GM19193 (cell line): ENCODE data around the gene WDR48.

Source experiments
- POLR2A ChIP-seq: IDR thresholded peaks from 4 replicates; pipeline ENCODE4 v1.6.1; 2011; ENCODE audit not compliant: insufficient read depth, insufficient read length; ENCODE audit errors: extremely low read depth

WDR48 gene

DNA sequence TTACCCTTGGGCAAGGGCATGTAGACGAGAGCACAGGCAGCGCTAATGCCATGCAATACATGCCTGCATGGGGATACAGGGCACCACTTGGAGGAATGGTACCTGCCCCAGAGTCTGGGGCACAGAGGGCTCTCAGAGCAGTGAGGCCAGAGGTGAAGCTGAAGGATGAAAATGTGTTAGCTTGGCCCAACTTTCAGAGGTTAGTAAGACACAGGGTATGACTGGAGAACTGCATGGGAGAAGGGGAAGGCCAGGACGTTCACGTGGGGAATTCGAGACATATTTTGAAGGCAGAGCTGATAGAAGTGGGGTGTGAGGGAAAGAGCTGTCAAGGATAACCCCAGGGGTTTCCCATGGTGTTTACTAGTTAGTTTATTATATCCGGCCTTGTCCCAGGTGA lies 82.0 kb downstream of the WDR48 start:
- TF ChIP-seq POLR2A: no peak

DNA sequence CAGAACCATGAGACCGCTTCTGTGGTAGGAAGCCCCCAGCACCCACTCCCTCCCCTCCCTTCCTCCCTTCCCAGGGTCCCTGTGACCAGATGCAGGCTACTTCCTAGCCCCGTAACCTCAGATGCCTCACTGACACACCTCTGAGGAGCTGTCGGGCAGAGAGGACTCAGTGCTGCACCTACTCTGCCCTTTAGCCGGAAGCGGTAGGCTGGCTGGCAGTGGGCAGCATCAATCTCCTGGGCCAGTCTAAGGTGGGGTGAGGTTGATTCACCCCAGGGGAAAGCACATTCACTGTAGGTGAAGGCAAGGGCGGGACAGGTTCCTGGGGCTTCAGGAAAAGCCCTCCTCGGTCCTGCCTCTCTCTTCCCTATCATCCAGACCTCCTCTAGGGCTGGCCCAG lies 82.5 kb downstream of the WDR48 start:
- TF ChIP-seq POLR2A: no peak

DNA sequence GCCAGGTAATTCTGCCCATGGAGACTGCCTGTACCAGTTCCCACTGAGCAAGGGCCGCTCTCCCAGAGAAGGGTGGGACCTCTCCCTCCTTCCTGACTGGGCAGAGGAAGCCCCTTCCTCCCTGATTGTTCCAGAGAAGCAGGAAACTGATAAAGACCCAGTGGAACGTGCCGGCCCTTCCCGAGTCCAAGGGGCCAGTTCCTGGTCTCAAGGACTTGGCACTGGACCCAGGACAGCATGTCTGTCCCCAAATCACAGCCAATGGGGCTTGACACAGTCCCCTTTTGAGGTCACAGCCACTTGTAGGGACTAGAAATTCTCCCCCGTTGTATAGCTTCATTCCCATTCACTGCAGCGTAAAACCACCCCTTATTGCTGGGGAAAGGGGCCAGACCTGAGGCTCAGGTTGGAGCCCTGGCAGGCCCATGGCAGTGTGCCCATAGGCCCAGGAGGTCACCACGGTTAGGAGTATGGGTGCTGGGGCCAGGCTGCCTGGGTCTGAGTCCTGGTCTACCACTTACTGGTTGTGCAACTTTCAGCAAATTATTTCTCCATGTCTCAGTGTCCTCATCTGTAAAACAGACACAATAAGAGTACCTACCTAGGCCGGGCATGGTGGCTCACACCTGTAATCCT lies 83.5 kb downstream of the WDR48 start:
- no peak for TF ChIP-seq POLR2A

DNA sequence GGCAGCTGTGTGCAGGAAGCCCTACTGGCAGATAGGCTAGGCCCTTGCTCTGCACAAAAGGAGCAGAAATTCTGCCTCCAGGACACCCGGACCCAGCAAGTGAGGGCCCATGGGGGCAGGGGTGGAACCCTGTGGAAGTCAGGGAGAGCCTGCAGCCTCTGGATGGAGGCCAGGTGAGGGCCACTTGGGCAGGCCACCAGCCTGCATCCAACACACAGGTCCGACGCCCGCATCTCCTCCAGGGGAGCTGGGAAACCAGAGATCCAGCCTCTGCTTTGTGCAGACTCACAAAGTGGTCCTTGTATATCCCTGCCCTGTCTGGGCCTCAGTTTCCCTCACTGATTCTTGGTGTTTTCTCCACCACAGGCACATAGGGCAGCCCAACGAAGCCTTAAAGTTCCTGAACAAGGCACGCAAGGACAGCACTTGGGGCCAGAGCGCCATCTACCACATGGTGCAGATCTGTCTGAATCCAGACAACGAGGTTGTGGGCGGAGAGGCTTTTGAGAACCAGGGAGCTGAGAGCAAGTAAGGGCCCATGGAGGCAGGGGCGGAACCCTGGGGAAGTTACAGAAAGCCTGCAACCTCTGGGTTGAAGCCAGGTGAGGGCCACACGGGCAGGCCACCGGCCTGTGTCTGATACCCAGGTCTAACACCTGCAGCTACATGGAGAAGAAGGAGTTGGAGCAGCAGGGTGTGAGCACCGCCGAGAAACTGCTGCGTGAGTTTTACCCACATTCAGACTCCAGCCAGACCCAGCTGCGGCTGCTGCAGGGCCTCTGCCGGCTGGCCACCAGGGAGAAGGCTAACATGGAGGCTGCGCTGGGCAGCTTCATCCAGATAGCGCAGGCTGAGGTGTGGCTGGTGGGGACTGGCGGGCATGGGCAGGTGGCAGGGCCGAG lies 85.0 kb downstream of the WDR48 start:
- no peak for TF ChIP-seq POLR2A

DNA sequence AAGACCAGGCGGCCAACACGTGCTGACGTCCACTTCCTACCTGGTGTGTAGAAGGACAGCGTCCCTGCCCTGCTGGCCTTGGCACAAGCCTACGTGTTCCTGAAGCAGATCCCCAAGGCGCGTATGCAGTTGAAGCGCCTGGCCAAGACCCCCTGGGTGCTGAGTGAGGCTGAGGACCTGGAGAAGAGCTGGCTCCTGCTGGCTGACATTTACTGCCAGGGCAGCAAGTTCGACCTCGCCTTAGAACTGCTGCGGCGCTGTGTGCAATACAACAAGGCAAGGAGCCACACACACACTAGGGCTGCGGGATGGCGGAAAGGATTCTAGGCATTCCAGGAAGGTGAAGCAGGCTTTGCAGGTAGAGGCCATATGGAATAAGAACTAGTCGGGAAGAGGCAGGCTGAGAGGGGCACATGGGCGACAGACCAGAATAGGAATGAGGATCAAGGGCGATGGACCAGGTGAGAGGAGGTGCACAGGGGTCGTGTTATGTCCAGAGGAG lies 85.7 kb downstream of the WDR48 start:
- TF ChIP-seq POLR2A: no peak

DNA sequence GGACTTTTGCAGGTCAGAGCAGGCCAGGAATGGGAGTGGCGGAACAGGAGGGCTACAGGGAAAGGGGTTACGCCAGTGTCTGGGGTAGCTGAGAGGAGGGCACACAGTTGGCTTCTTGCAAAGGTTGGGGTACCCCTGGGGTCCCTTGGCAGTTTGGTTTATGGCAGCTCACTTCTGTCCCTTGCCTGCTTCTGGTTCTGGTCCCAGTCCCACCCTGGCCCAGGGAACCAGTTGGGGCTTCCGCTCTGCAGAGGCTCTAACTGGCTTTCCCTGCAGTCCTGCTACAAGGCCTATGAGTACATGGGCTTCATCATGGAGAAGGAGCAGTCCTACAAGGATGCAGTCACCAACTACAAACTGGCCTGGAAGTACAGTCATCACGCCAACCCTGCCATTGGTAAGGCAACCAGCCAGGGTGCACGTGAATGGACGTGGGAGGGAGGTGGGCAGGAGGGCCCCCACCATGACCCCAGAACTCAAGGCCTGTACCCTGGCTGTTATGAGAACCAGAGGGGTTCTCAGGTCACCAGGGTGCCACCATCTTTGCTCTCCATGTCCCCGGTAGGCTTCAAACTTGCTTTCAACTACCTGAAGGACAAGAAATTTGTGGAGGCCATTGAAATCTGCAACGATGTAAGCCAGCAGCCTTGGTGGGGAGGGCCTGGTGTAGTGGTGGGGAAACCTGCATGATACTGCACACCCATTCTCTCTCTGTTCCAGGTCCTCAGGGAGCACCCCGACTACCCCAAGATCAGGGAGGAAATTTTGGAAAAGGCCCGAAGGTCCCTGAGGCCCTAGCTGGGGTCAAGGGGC lies 86.4 kb downstream of the WDR48 start:
- no peak for TF ChIP-seq POLR2A

DNA sequence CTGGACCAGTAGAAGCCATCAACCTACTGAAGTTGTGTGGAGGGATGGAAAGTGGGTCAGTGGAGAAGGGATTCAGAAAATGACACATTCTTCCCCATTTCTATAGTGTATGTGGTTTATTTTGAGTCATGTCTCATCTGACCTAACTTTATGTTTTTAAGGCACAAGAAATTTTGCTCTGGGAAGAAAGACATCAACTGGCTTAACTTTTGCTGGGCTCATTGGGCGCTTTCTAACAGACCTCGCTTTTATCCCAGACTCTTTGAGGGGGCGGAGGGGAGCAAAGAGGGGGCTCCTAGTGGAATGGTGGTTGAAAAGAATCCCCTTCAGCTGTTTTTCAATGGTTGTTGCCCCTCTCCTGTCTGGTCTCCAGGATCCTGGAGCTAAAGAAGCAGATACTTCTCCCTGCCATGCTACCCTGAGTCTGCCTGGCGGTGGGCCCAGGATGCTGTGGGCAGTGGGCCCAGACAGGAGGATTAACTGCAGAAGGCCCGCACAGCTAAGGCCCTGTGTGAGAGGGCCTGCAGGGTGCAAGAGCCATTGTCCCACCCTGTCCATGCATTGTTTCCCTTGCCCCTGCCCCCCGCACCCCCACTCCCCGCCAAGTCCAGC lies 87.1 kb downstream of the WDR48 start:
- TF ChIP-seq POLR2A: peak; percentile 16

DNA sequence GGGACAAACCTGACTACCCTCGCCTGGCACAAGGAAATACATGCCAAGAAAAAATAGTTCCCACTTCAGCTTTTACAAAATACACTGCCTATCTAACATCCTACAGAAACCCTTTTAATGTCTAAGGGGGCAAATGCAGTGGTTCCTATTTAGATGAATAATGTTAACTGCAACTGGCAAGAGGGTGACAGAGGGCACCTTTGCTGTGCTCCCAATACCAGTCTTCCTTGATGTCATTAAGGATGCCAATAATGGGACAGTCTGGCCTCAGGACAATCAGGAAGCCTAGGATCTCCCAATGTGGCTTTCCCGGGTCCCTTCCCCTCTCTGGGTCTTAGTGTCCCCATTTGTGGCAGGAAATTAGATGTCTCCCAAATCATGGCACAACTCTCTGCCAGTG lies 87.6 kb downstream of the WDR48 start:
- TF ChIP-seq POLR2A: no peak

DNA sequence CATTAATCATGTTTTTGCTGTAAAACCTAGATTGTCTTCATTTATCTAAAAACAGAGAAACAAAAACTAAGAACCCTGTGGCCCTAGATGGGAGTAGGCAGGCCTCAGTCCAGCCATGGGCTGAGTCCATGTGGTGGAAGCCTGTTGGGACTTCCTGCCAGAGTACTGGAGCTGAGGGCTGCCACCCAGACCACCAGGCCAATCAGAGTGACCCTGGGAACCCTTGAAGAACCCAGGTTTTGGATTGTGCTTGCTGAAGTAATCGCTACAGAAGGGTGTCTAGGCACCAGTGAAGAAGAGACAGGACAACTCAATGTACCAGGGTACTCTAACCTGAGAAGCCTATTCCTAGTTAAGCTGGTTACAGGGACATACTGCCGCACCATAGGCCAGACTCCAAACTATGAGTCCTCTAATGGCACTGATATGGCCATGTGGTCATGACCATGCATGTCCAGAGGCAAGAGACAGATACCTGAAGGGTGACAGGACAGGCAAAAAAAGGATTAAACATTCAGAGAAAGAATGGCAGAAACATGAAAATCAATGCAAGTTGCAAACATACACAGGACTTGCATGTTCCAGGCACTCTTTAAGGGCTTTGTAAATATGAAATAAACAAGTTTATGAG lies 88.6 kb downstream of the WDR48 start:
- no peak for TF ChIP-seq POLR2A

DNA sequence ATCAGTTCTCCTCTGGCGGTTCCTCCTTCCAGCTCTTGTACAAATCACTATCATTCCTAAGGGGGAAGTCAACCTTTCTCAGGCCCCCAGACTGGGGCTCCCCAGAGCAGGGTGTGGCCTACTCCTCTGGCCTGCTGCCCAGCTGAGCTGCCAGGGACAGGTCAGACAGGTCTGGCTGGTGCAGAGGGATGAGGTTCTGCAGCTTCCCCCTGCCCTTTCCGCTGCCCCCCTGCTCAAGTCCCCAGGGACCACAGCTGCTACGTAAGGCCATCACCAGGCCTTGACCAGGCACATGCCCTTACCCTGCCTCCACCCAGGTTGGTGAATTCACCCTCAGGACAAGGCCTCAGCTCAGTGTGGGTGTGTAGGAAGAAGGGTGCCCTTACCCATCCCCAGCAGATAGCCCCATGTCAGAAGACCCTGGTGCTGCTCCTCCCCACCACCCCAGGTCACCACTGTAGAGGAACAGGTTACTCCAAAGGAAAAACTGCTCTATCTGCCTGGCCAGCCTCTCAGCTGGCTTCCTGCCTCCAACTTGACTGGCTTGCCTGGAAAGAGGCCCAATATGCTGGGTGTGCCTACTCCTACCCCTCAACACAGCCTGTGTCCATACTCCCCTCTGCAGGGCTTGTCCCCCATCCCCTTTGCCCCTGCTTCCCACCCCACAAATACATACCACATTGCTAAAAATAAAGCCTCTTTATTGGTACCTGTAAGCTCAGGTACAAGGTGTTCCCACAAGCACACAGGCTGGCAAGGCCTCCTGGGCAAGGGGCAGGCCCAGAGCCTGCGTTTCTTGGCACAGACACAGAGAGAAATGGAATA lies 89.6 kb downstream of the WDR48 start:
- TF ChIP-seq POLR2A: no peak

DNA sequence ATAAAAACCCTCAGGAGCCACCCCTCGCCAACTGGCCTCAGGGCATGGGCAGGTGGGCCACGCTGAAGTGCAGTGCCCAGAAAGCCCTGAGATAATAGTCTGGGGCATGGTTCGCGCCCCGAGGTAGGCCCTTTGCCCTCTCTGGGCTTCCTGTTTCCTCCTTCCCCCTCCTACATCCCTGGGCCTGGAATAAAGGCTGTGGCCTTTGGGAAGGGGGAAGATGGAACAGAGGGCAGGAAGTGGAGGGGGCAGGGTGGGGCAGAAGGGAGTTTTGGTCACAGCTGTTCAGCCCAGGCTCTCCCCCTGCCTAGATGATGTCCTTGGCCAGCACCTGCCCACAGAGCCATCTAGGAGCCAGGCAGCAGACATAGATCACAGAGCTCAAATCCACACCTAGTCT lies 90.3 kb downstream of the WDR48 start:
- TF ChIP-seq POLR2A: no peak

DNA sequence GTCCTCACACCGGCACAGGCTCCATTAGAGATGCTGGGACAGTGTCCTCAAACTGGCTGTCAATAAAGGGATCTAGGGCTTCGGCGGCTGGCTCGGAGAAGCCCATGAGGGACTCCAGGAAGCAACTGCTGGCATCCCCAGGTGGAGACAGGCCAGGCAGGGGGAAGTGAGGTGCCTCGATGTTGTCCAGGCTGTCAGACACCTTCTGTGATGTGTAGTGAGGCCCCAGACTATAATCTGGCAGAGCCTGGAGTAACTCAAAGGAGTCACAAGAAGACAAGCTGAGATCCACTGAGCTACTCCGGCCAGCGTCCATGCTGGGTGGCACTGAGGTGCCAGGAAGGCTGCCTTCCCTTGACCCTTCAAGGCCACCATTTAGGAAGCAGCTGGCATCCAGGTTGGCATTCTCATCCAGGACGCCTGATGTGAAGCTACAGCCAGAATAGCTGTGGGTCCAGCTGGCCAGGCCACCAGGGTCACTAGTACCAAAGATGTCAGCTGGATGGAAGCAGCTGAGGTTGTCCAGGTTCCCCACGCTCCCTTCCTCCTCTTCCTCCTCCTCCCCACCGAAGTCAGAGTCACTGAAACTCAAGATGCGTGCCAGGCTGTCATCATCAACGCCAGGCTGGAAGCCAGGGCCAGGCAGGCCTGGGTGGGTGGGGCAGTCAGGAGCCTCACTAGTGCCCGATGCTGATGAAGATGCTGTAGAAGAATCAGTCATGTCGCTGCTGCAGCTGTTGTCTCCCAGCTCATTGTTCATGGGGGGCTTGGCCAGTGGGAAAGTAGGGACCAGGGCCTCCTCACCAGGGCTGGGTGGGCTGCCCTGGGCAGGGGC lies 91.5 kb downstream of the WDR48 start:
- TF ChIP-seq POLR2A: no peak
